Neural cell (in vitro differentiated cells): ENCODE results near the gene SGPP2. TPM values are rescaled to one million over a fixed set of nuclear protein-coding genes. Genes with fewer than 3 reads are reported as not detected.

Experiments used
- H2AFZ ChIP-seq: fragments of 200-600, 300-800 bp; sonication (generic), shearing (Covaris generic); 2 replicates; pipeline ENCODE4 v1.6.0; 2014; ENCODE audit warnings: low read depth, mild to moderate bottlenecking, antibody characterized with exemption, low read length, moderate library complexity
- H3F3A ChIP-seq: fragments of 200-600 bp; shearing (Covaris generic); 2 replicates; pipeline ENCODE4 v1.6.1; 2016; ENCODE audit warnings: mild to moderate bottlenecking, moderate library complexity, mixed read lengths, antibody characterized with exemption, low read length; ENCODE audit not compliant: insufficient read depth, poor library complexity, severe bottlenecking
- H3K27ac ChIP-seq: fragments of 200-600, 300-800 bp; sonication (generic), shearing (Covaris generic); 2 replicates; pipeline ENCODE4 v1.5.1; 2014; ENCODE audit warnings: mild to moderate bottlenecking, low read length, moderate library complexity
- H3K27me3 ChIP-seq: fragments of 300-800, 200-600 bp; sonication (generic), shearing (Covaris generic); 2 replicates; pipeline ENCODE4 v1.6.0; 2014; ENCODE audit warnings: mild to moderate bottlenecking, low read depth, low read length, moderate library complexity; ENCODE audit not compliant: insufficient read depth
- H3K36me3 ChIP-seq: fragments of 300-800, 200-600 bp; sonication (generic), shearing (Covaris generic); 2 replicates; pipeline ENCODE4 v1.5.1; 2014; ENCODE audit warnings: mild to moderate bottlenecking, antibody characterized with exemption, low read length, moderate library complexity; ENCODE audit not compliant: insufficient read depth
- H3K4me2 ChIP-seq: fragments of 300-800, 200-600 bp; sonication (generic), shearing (Covaris generic); 2 replicates; pipeline ENCODE4 v1.6.0; 2014; ENCODE audit warnings: mild to moderate bottlenecking, low read length
- H3K4me3 ChIP-seq: fragments of 300-800, 200-600 bp; sonication (generic), shearing (Covaris generic); 2 replicates; pipeline ENCODE4 v1.5.1; 2014; ENCODE audit warnings: mild to moderate bottlenecking, low read length, moderate library complexity
- H3K79me2 ChIP-seq: fragments of 200-600 bp; shearing (Covaris generic); replicated peaks from 2 replicates; pipeline ENCODE4 v1.6.0; 2014; ENCODE audit warnings: mild to moderate bottlenecking, low read length, moderate library complexity; ENCODE audit not compliant: insufficient read depth
- H3K9ac ChIP-seq: fragments of 300-800, 200-600 bp; sonication (generic), shearing (Covaris generic); 2 replicates; pipeline ENCODE4 v1.6.1; 2016; ENCODE audit warnings: mild to moderate bottlenecking, low read length, mixed read lengths
- H3K9me2 ChIP-seq: fragments of 200-600 bp; shearing (Covaris generic); 2 replicates; pipeline ENCODE4 v1.6.1; 2016; ENCODE audit warnings: mild to moderate bottlenecking, low read length, mixed read lengths; ENCODE audit not compliant: insufficient read depth
- H3K9me3 ChIP-seq: fragments of 200-600, 300-800 bp; sonication (generic), shearing (Covaris generic); 2 replicates; pipeline ENCODE4 v1.6.1; 2016; ENCODE audit warnings: mild to moderate bottlenecking, mixed run types, low read length, moderate library complexity, mixed read lengths
- H4K20me1 ChIP-seq: fragments of 200-600 bp; shearing (Covaris generic); 2 replicates; pipeline ENCODE4 v1.6.1; 2016; ENCODE audit warnings: mild to moderate bottlenecking, mixed run types; ENCODE audit not compliant: insufficient read depth
- EP300 ChIP-seq: fragments of 450-650 bp; conservative IDR thresholded peaks from 2 replicates; pipeline ENCODE4 v1.6.1; 2014; ENCODE audit warnings: antibody characterized with exemption, mild to moderate bottlenecking, moderate library complexity; ENCODE audit not compliant: poor library complexity, severe bottlenecking
- EZH2 ChIP-seq: fragments of 200-600, 300-800 bp; shearing (Covaris generic), sonication (generic); IDR thresholded peaks from 2 replicates; pipeline ENCODE4 v1.6.1; 2014; ENCODE audit warnings: antibody characterized with exemption, low read length, borderline replicate concordance, mild to moderate bottlenecking; ENCODE audit not compliant: insufficient read depth, poor library complexity, severe bottlenecking
- MXI1 ChIP-seq: fragments of 450-650 bp; conservative IDR thresholded peaks from 2 replicates; pipeline ENCODE4 v1.6.1; 2014; ENCODE audit warnings: antibody characterized with exemption, mild to moderate bottlenecking; ENCODE audit not compliant: poor library complexity, severe bottlenecking
- POLR2AphosphoS5 ChIP-seq: IDR thresholded peaks from 2 replicates; pipeline ENCODE4 v1.6.1; 2012
- RAD21 ChIP-seq: fragments of 450-650 bp; conservative IDR thresholded peaks from 2 replicates; pipeline ENCODE4 v1.6.1; 2014; ENCODE audit warnings: antibody characterized with exemption, mild to moderate bottlenecking, moderate library complexity
- SMC3 ChIP-seq: fragments of 450-650 bp; conservative IDR thresholded peaks from 2 replicates; pipeline ENCODE4 v1.6.1; 2014; ENCODE audit warnings: antibody characterized with exemption, mild to moderate bottlenecking, moderate library complexity; ENCODE audit not compliant: poor library complexity
- TAF1 ChIP-seq: IDR thresholded peaks from 2 replicates; pipeline ENCODE4 v1.6.1; 2012; ENCODE audit warnings: low read depth
- polyA plus RNA-seq: library from polyadenylated mRNA; depleted of rRNA; stranded (reverse); fragments of >200 nt; gene quantifications from 2 replicates; pipeline ENCODE4 v1.2.3, GENCODE V29; 2014
- TF ChIP-seq, protein P1 (sequence below): IDR thresholded peaks from 2 replicates; pipeline ENCODE4 v1.6.1; 2012; ENCODE audit warnings: borderline replicate concordance
- TF ChIP-seq, protein P2 (sequence below): fragments of 450-650 bp; IDR thresholded peaks from 2 replicates; pipeline ENCODE4 v1.5.1; 2014; ENCODE audit warnings: antibody characterized with exemption, mild to moderate bottlenecking, moderate library complexity; ENCODE audit not compliant: poor library complexity, severe bottlenecking

Gene SGPP2
- polyA plus RNA-seq, 1 donor from 2014 or later: 0.38 TPM

DNA sequence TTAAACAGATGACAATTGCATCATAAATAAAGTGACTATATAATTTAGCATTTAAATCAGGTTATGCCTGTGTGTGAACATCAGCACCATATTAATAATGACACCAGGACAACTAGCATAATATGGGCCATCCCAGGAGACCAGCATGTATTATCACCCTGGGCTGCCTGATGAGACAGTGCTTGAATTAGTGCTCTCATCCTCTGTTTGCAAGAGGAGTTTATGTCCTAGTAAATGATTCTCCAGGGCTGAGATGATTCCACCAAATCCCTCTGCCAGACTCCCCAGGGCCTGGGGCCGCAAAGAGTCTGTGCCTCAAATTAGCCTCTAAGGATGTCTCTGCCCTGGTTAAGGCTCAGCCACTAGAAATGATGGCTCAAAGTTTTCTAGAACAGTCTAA, 97.7 kb downstream of the SGPP2 start:
- Histone ChIP-seq H4K20me1 (no peaks in the 10 kb centered on the region), H3K27me3 (no peaks in the 10 kb centered on the region), H3K9ac (no peak overlapping the region), H2AFZ (no peak overlapping the region), H3K4me2 (no peak overlapping the region), H3K79me2 (no peaks in the 10 kb centered on the region), H3K27ac (no peak overlapping the region), H3K4me3 (no peak overlapping the region), H3K9me2 (no peaks in the 10 kb centered on the region), H3K9me3 (no peaks in the 10 kb centered on the region), H3K36me3 (no peaks in the 10 kb centered on the region), H3F3A (no peaks in the 10 kb centered on the region)
- TF ChIP-seq, protein P1, sequence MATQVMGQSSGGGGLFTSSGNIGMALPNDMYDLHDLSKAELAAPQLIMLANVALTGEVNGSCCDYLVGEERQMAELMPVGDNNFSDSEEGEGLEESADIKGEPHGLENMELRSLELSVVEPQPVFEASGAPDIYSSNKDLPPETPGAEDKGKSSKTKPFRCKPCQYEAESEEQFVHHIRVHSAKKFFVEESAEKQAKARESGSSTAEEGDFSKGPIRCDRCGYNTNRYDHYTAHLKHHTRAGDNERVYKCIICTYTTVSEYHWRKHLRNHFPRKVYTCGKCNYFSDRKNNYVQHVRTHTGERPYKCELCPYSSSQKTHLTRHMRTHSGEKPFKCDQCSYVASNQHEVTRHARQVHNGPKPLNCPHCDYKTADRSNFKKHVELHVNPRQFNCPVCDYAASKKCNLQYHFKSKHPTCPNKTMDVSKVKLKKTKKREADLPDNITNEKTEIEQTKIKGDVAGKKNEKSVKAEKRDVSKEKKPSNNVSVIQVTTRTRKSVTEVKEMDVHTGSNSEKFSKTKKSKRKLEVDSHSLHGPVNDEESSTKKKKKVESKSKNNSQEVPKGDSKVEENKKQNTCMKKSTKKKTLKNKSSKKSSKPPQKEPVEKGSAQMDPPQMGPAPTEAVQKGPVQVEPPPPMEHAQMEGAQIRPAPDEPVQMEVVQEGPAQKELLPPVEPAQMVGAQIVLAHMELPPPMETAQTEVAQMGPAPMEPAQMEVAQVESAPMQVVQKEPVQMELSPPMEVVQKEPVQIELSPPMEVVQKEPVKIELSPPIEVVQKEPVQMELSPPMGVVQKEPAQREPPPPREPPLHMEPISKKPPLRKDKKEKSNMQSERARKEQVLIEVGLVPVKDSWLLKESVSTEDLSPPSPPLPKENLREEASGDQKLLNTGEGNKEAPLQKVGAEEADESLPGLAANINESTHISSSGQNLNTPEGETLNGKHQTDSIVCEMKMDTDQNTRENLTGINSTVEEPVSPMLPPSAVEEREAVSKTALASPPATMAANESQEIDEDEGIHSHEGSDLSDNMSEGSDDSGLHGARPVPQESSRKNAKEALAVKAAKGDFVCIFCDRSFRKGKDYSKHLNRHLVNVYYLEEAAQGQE: no peak
- TF ChIP-seq RAD21 (no peak), EZH2 (no peak), SMC3 (no peak), EP300 (no peak), TAF1 (no peak), MXI1 (no peak), POLR2AphosphoS5 (no peak)
- TF ChIP-seq, protein P2, sequence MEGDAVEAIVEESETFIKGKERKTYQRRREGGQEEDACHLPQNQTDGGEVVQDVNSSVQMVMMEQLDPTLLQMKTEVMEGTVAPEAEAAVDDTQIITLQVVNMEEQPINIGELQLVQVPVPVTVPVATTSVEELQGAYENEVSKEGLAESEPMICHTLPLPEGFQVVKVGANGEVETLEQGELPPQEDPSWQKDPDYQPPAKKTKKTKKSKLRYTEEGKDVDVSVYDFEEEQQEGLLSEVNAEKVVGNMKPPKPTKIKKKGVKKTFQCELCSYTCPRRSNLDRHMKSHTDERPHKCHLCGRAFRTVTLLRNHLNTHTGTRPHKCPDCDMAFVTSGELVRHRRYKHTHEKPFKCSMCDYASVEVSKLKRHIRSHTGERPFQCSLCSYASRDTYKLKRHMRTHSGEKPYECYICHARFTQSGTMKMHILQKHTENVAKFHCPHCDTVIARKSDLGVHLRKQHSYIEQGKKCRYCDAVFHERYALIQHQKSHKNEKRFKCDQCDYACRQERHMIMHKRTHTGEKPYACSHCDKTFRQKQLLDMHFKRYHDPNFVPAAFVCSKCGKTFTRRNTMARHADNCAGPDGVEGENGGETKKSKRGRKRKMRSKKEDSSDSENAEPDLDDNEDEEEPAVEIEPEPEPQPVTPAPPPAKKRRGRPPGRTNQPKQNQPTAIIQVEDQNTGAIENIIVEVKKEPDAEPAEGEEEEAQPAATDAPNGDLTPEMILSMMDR: no peak

DNA sequence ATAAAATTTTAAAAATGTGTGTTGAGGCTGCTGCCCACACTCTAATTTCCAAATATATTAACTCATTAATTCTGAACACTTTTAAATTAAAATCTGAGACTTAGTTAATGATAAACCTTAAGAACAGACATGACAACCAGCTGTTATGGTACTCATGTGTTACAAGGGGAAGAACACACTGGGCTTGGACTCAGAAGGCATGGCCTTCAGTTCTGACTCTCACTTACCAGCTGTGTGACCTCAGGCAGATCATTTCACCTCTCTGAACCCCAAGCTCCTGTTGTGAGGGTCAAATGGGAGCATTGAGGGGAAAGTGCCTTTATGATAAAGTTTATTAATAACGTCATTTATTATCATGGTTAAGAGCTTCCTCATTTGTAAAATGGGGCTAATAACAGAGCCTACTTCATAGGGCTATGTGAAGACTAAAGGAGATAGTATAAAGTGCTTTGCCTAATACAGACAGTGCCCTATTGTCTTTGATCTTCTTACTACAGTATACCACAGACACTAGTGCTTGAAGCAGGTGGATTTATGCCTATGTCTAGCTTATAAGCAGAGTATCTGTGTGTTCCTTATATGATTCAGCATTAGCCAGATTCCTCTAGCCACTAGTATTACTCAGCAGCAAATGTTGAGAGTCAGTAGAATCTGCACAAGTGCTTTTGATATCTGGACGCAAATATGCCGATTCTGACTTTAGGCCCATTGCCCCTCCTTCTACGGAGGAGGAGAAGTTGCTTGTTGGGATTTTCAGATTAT, 99.6 kb downstream of the SGPP2 start:
- no peak overlapping the region for H3K27ac ChIP-seq
- no peaks in the 10 kb centered on the region for H3K79me2 ChIP-seq
- no peaks in the 10 kb centered on the region for H3F3A ChIP-seq
- no peak overlapping the region for H3K4me3 ChIP-seq
- H3K27me3 ChIP-seq: no peaks in the 10 kb centered on the region
- no peaks in the 10 kb centered on the region for H3K9me3 ChIP-seq
- H3K9ac ChIP-seq: no peak overlapping the region
- no peaks in the 10 kb centered on the region for H3K9me2 ChIP-seq
- TF ChIP-seq SMC3 (no peak), TAF1 (no peak), RAD21 (no peak), EP300 (no peak), POLR2AphosphoS5 (no peak), EZH2 (no peak), MXI1 (no peak)
- TF ChIP-seq, protein P1: no peak
- TF ChIP-seq, protein P2: no peak
- no peak overlapping the region for H3K4me2 ChIP-seq
- H2AFZ ChIP-seq: no peak overlapping the region
- H3K36me3 ChIP-seq: no peaks in the 10 kb centered on the region
- H4K20me1 ChIP-seq: no peaks in the 10 kb centered on the region
